ENCODE measurements around the gene NFX1.

- no peak for TF ChIP-seq EZH2 (IDR thresholded peaks at IDR 0.05; ENCODE audit: borderline replicate concordance, low read depth, low read length, poor library complexity, severe bottlenecking)
- TF ChIP-seq, protein P1, sequence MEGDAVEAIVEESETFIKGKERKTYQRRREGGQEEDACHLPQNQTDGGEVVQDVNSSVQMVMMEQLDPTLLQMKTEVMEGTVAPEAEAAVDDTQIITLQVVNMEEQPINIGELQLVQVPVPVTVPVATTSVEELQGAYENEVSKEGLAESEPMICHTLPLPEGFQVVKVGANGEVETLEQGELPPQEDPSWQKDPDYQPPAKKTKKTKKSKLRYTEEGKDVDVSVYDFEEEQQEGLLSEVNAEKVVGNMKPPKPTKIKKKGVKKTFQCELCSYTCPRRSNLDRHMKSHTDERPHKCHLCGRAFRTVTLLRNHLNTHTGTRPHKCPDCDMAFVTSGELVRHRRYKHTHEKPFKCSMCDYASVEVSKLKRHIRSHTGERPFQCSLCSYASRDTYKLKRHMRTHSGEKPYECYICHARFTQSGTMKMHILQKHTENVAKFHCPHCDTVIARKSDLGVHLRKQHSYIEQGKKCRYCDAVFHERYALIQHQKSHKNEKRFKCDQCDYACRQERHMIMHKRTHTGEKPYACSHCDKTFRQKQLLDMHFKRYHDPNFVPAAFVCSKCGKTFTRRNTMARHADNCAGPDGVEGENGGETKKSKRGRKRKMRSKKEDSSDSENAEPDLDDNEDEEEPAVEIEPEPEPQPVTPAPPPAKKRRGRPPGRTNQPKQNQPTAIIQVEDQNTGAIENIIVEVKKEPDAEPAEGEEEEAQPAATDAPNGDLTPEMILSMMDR (conservative IDR thresholded peaks at IDR 0.05; ENCODE audit: low read depth, low read length) = no peak
Observed at GRCh38 chr9:33354651-33355211, 64.4 kb downstream of the NFX1 start.
